Common myeloid progenitor, CD34-positive (primary cell): ENCODE data around the gene AFF3.

Source experiments
- CTCF ChIA-PET: fragments of 350-600 bp; sonication (Branson Sonifier 250); formaldehyde crosslinking; loops from one replicate; lab custom pipeline; 2021; ENCODE audit warnings: antibody characterized with exemption; lab: Charles Lee
- POLR2A ChIA-PET: fragments of 350-600 bp; sonication (Branson Sonifier 250); formaldehyde crosslinking; loops from one replicate; lab custom pipeline; 2021; ENCODE audit warnings: antibody characterized with exemption; lab: Charles Lee
- DNase-seq, 3 donors: peaks; one replicate each; pipeline versions ENCODE4 v3.0.0 to v3.0.0-alpha.2; 2013
- H3K27ac ChIP-seq, 2 experiments: 1 replicate in 1 of 2; 2 replicates in 1 of 2; pipeline ENCODE4 v1.7.0; 2013; ENCODE audit warnings: inconsistent platforms in 2 of 2, low read length in 2 of 2, mild to moderate bottlenecking in 2 of 2, low read depth in 1 of 2, moderate library complexity in 1 of 2; ENCODE audit not compliant: severe bottlenecking in 2 of 2, insufficient read depth in 1 of 2, poor library complexity in 1 of 2
- H3K27me3 ChIP-seq, 5 experiments: replicated peaks in 2 of 5; 1 replicate in 3 of 5; 2 replicates in 2 of 5; pipeline versions ENCODE4 v1.6.1 to v1.7.0; 2013; ENCODE audit warnings: low read length in 4 of 5, mild to moderate bottlenecking in 2 of 5, moderate library complexity in 2 of 5, inconsistent platforms in 1 of 5; ENCODE audit not compliant: insufficient read depth in 5 of 5, control insufficient read depth in 4 of 5
- H3K36me3 ChIP-seq, 4 experiments: 1 replicate in 2 of 4; 2 replicates in 2 of 4; pipeline versions ENCODE4 v1.6.1 to v1.7.0; 2013; ENCODE audit warnings: low read length in 3 of 4, control low read depth in 1 of 4, mild to moderate bottlenecking in 1 of 4; ENCODE audit not compliant: control insufficient read depth in 4 of 4, insufficient read depth in 4 of 4
- H3K4me1 ChIP-seq, 4 experiments: 1 replicate in 3 of 4; 2 replicates in 1 of 4; pipeline versions ENCODE4 v1.6.1 to v1.7.1; 2013; ENCODE audit warnings: low read length in 3 of 4, mild to moderate bottlenecking in 3 of 4, control low read depth in 1 of 4, inconsistent platforms in 1 of 4, moderate library complexity in 1 of 4; ENCODE audit not compliant: control insufficient read depth in 4 of 4, insufficient read depth in 4 of 4; ENCODE audit errors: control extremely low read depth in 1 of 4
- H3K4me3 ChIP-seq, 7 experiments: 1 replicate in 4 of 7; 2 replicates in 3 of 7; pipeline versions ENCODE4 v1.5.1 to v1.7.0; 2013; ENCODE audit warnings: mild to moderate bottlenecking in 7 of 7, low read length in 6 of 7, moderate library complexity in 6 of 7, inconsistent platforms in 2 of 7, low read depth in 2 of 7, control low read depth in 1 of 7; ENCODE audit not compliant: insufficient read depth in 4 of 7, control insufficient read depth in 1 of 7; ENCODE audit errors: extremely low read depth in 1 of 7
- H3K9me3 ChIP-seq, 5 experiments: 1 replicate in 4 of 5; 2 replicates in 1 of 5; pipeline versions ENCODE4 v1.6.1 to v1.7.1; 2013; ENCODE audit warnings: low read length in 4 of 5, mild to moderate bottlenecking in 2 of 5, inconsistent platforms in 1 of 5, low read depth in 1 of 5, moderate library complexity in 1 of 5; ENCODE audit not compliant: control insufficient read depth in 4 of 5, insufficient read depth in 2 of 5; ENCODE audit errors: control extremely low read depth in 1 of 5
- WGBS: methylation state at CpG from one replicate; pipeline ENCODE4 v1.1.5; 2013; ENCODE audit not compliant: insufficient coverage; 5-methylcytosine and 5-hydroxymethylcytosine counted together

AFF3 gene

DNA sequence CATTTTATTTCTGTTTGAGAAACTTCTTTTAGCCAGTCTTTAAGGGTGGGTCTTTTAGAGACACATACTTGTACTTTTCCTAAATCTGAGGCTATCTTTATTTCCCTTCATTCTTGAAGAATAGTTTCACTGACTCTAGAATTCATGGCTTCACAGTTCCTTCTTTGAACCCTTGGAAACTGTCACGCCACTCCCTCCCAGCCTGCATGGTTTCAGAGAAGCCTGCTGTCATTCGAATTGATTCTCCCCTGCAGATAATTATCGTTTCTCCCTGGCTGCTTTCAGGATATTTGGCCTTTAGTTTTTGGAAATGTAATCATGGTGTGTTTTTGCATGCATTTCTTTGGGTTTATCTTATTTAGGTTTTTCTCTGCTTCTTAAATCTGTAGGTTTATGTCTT lies 580.6 kb downstream of the AFF3 start:
- Histone ChIP-seq H3K27me3 (no peaks in the 10 kb centered on the region), H3K9me3 (no peaks in the 10 kb centered on the region), H3K36me3 (peaks cover 0 to 8% (median 5%) of the 10 kb centered on the region in 4 experiments), H3K4me1 (no peaks in the 10 kb centered on the region), H3K4me3 (no peak overlapping the region), H3K27ac (no peak overlapping the region)
- DNase-seq = no peak
- ChIA-PET CTCF (interaction anchor here (1.1 kb wide), 1 partner anchor 684 kb away, joined by 6 read pairs; no protein-coding TSS in a partner anchor), POLR2A (no interaction called here)
- no CpG with 5 or more reads among the region's 3 CpGs for WGBS

DNA sequence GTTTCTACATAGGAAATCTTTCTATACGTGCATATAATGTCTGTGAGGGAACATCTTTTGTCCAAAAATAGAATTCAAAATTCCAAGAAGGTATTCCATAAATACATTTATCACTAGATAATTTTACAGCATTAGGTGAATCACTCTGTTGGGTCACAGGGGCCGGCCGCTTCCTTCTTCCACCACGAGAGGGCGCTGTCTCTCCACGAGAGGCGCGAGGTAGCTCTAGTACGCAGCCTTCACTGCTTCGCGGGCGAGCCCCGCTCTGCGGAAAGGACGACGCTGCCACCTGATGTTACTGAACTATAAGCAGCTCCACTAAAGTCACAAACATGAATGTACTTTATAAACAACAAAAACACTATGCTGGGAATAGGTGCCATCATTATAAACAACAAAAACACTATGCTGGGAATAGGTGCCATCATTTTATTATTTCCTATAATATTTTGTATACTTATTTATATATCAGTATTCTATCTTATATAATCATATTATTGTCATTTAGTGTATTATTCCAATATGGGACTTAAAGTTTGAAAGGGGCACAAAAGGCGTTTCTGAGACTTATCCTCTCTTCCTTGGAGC lies 583.2 kb downstream of the AFF3 start:
- Histone ChIP-seq H3K27me3 (no peaks in the 10 kb centered on the region), H3K9me3 (no peaks in the 10 kb centered on the region), H3K36me3 (peaks cover 0 to 7% (median 4%) of the 10 kb centered on the region in 4 experiments), H3K27ac (no peak overlapping the region), H3K4me3 (no peak overlapping the region), H3K4me1 (peaks cover 0 to 11% (median 7%) of the 10 kb centered on the region in 4 experiments)
- ChIA-PET POLR2A (no interaction called here), CTCF (interaction anchor here (0.7 to 2.4 kb wide), 13 partner anchors 8 to 707 kb away, joined by 3 to 22 read pairs (median 4); no protein-coding TSS in a partner anchor)
- peak; percentile 65 to 83 (median 79) for DNase-seq
- WGBS = 0% methylated on average over 4 of the region's 17 CpGs

DNA sequence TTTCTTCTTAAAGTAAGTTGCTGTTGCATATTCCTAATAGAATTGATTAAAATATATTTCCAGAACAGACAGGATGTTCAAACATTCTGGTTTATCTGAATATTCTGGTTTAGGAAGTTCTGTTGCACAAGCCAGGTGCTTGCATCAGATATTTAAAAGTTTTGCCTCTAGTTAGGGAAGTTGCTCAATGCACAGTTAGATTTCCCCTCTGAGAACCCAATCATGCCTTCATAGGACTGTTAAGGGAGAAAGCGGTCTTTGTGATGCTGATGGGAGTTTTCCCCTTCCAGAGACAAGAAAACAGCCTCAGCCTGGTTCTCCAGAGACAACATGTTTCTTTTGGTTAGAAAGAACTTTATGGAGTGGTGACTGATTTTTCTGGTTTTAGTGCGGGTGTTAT lies 587.0 kb downstream of the AFF3 start:
- peak; percentile 6 to 57 (median 48) for DNase-seq
- ChIA-PET CTCF (interaction anchor here (1.0 to 1.8 kb wide), 2 partner anchors 691 to 826 kb away, joined by 3 to 8 read pairs; no protein-coding TSS in a partner anchor), POLR2A (no interaction called here)
- peaks cover 0 to 32% (median 4%) of the 10 kb centered on the region in 4 experiments for H3K36me3 ChIP-seq
- peaks cover 0 to 11% (median 7%) of the 10 kb centered on the region in 4 experiments for H3K4me1 ChIP-seq
- WGBS = 100% methylated on average over 1 of the region's 2 CpGs
- H3K27me3 ChIP-seq = no peaks in the 10 kb centered on the region
- H3K27ac ChIP-seq = no peak overlapping the region
- no peaks in the 10 kb centered on the region for H3K9me3 ChIP-seq
- H3K4me3 ChIP-seq = no peak overlapping the region

DNA sequence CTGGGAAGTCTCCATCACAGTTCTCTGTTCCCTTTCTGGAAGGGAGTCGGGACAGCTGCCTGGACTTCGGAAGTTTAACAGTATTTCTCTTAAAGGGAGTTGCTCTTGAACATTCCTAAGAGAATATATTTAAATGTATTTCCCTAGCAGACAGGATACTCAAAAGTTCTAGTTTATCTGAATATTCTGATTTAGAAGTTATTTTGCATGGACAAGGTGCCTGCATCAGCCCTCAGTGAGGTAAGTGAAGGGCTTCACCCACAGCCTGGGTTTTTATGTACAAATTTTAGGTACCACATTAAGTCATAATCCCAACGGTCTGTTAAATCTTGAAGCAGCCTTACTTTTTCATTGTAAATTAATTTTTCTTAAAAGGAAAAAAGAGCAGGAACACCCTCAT lies 587.5 kb downstream of the AFF3 start:
- Histone ChIP-seq H3K4me1 (peaks cover 0 to 11% (median 7%) of the 10 kb centered on the region in 4 experiments), H3K27me3 (no peaks in the 10 kb centered on the region), H3K36me3 (peaks cover 0 to 36% (median 4%) of the 10 kb centered on the region in 4 experiments), H3K27ac (no peak overlapping the region), H3K9me3 (no peaks in the 10 kb centered on the region), H3K4me3 (no peak overlapping the region)
- DNase-seq = no peak
- no CpG with 5 or more reads among the region's 3 CpGs for WGBS
- POLR2A ChIA-PET = no interaction called here
- CTCF ChIA-PET = no interaction called here

DNA sequence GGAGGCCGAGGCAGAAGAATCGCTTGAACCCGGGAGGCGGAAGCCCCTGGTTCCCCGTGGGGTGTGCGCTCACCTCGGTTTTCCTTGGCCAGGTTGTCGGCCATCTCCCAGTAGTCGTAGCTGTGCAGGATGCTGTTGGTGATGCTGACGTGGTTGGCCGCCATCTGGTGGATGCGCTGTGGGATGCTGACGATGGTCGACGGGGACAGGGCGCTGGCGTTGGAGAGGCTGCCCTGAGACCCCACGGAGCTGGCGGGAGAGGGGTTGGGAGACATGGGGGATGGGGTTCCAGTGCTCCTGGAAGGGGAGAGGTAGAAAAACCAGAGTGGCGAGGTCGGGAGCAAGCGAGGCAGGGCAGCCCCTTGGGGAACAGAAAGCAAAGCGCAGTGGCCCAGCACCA lies 588.2 kb downstream of the AFF3 start:
- POLR2A ChIA-PET = no interaction called here
- 97% methylated on average over 18 of the region's 23 CpGs for WGBS
- peaks cover 0 to 11% (median 7%) of the 10 kb centered on the region in 4 experiments for H3K4me1 ChIP-seq

DNA sequence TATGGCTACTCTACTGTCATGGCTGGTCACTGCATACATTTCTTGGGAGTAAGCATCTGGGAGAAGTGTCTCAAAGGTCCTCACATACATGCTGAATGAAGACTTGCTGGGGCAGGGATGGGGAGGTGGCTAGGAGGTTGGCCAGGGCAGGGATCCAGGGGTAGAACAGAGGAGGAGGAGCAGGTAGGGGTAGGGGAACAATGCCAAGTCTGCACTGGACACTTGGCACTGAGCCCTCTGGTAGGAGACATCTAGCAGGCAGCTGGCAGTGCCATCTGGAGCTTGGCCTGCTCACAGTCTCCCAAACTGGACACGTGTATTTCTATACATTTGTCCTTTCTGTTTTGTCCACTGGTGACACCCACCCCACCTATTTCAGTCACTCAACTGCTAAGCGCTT lies 589.9 kb downstream of the AFF3 start:
- 91% methylated on average over 1 of the region's 2 CpGs for WGBS
- POLR2A ChIA-PET = no interaction called here
- H3K9me3 ChIP-seq = no peaks in the 10 kb centered on the region
- H3K4me1 ChIP-seq = peaks cover 0 to 11% (median 7%) of the 10 kb centered on the region in 4 experiments
- CTCF ChIA-PET = no interaction called here
- H3K27ac ChIP-seq = no peak overlapping the region
- no peak for DNase-seq
- peaks cover 0 to 36% (median 3%) of the 10 kb centered on the region in 4 experiments for H3K36me3 ChIP-seq
- no peak overlapping the region for H3K4me3 ChIP-seq
- no peaks in the 10 kb centered on the region for H3K27me3 ChIP-seq

More for the DNA sequence above, 588.2 kb downstream of the AFF3 start:
- no peak for DNase-seq
- Histone ChIP-seq H3K27me3 (no peaks in the 10 kb centered on the region), H3K4me3 (no peak overlapping the region), H3K27ac (no peak overlapping the region), H3K9me3 (no peaks in the 10 kb centered on the region), H3K36me3 (peaks cover 0 to 36% (median 4%) of the 10 kb centered on the region in 4 experiments)
- CTCF ChIA-PET = interaction anchor here (1.4 kb wide), 1 partner anchor 10 kb away, joined by 4 read pairs; no protein-coding TSS in a partner anchor

DNA sequence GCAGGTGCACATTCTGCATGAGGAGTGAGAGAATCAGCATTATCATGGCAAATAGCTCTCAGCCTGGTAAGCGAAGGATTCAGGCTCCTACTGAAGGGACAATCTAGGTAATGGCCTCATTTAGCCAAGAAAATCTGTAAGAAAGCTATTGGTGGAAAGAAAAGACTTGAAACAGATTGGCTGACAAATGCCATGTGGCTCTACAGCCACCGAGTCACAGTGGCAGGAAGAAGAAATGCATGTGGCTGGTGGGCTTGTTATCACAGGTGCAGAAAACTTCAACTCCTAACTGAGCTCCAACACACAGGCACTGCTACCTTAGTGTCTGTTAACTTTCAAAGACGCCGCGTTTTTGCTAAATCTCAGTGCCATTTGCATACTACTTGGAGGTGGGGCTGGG lies 592.0 kb downstream of the AFF3 start:
- no peak overlapping the region for H3K27ac ChIP-seq
- CTCF ChIA-PET = interaction anchor here (0.7 to 0.8 kb wide), 2 partner anchors 42 to 140 kb away, joined by 3 to 5 read pairs; no protein-coding TSS in a partner anchor
- no peak overlapping the region for H3K4me3 ChIP-seq
- POLR2A ChIA-PET = no interaction called here
- H3K4me1 ChIP-seq = peaks cover 0 to 4% (median under 1%) of the 10 kb centered on the region in 4 experiments
- H3K9me3 ChIP-seq = no peaks in the 10 kb centered on the region
- 100% methylated on average over 2 of the region's 5 CpGs for WGBS
- peaks cover 0 to 38% (median 3%) of the 10 kb centered on the region in 4 experiments for H3K36me3 ChIP-seq
- no peaks in the 10 kb centered on the region for H3K27me3 ChIP-seq
- no peak for DNase-seq
